Caco-2 (cell line): ENCODE data around the gene C2orf69. TPM values are rescaled to one million over a fixed set of nuclear protein-coding genes. Genes with fewer than 3 reads are reported as not detected.

Experiments
- BruUV-seq: library from RNA; stranded (reverse); fragments of 400-500 nt; replicated peaks from 2 replicates; lab custom pipeline; 2021; lab: Mats Ljungman, UMichigan
- CTCF ChIA-PET: fragments of 300-600 bp; sonication (Branson Sonifier 250); formaldehyde crosslinking; loops from one replicate; lab custom pipeline; 2022; ENCODE audit warnings: antibody characterized with exemption; lab: Charles Lee
- POLR2A ChIA-PET: fragments of 300-600 bp; sonication (Branson Sonifier 250); formaldehyde crosslinking; loops from one replicate; lab custom pipeline; 2022; ENCODE audit warnings: antibody characterized with exemption; lab: Charles Lee
- DNase-seq, 2 experiments: peaks; one replicate each; pipeline versions ENCODE4 v3.0.0 to v3.0.0-alpha.2; 2020 to 2022
- H3K27me3 ChIP-seq: replicated peaks from 2 replicates; pipeline ENCODE4 v1.6.0; 2011; ENCODE audit warnings: low read length; ENCODE audit not compliant: control insufficient read depth, insufficient read depth
- H3K36me3 ChIP-seq: 2 replicates; pipeline ENCODE4 v1.5.1; 2011; ENCODE audit warnings: low read length; ENCODE audit not compliant: control insufficient read depth, insufficient read depth
- H3K4me1 ChIP-seq: fragments of 250-450 bp; sonication (Bioruptor Pico); 2 replicates; pipeline ENCODE4 v1.5.1; 2020; ENCODE audit warnings: mild to moderate bottlenecking
- H3K4me3 ChIP-seq: 2 replicates; pipeline ENCODE4 v1.5.1; 2011; ENCODE audit warnings: low read depth, mild to moderate bottlenecking, control low read depth, low read length
- H3K9me3 ChIP-seq: fragments of 250-450 bp; sonication (Bioruptor Pico); 2 replicates; pipeline ENCODE4 v1.5.1; 2020; ENCODE audit warnings: mild to moderate bottlenecking, moderate library complexity
- H3K27ac Mint-ChIP-seq: one replicate; pipeline ENCODE4 v1.8.0; 2022; ENCODE audit warnings: mixed read lengths; ENCODE audit not compliant: unreplicated experiment
- H3K27me3 Mint-ChIP-seq: one replicate; pipeline ENCODE4 v1.8.0; 2022; ENCODE audit warnings: mixed read lengths; ENCODE audit not compliant: insufficient read depth, unreplicated experiment
- H3K36me3 Mint-ChIP-seq: one replicate; pipeline ENCODE4 v1.8.0; 2022; ENCODE audit warnings: mild to moderate bottlenecking, mixed read lengths; ENCODE audit not compliant: insufficient read depth, unreplicated experiment
- H3K4me1 Mint-ChIP-seq: one replicate; pipeline ENCODE4 v1.8.0; 2022; ENCODE audit warnings: low read depth, mixed read lengths; ENCODE audit not compliant: unreplicated experiment
- H3K4me3 Mint-ChIP-seq: one replicate; pipeline ENCODE4 v1.8.0; 2022; ENCODE audit warnings: mild to moderate bottlenecking, moderate library complexity, mixed read lengths; ENCODE audit not compliant: unreplicated experiment
- H3K9me3 Mint-ChIP-seq: one replicate; pipeline ENCODE4 v1.8.0; 2022; ENCODE audit warnings: mixed read lengths; ENCODE audit not compliant: unreplicated experiment
- intact Hi-C: fragments of 100-400 bp; cut with micrococcal nuclease; formaldehyde crosslinking; loops from one replicate; pipeline ENCODE4 v1.10.0; 2022; ENCODE audit not compliant: unreplicated experiment
- total RNA-seq: library from RNA; stranded (reverse); gene quantifications from 2 replicates; pipeline ENCODE4 v1.2.3, GENCODE V29; 2022
- TF ChIP-seq, protein P1 (sequence below), 2 experiments: fragments of 200-600 bp in 1 of 2; IDR thresholded peaks; 1 replicate in 1 of 2; 2 replicates in 1 of 2; pipeline versions ENCODE4 v1.5.1 to v1.8.0; 2011 to 2022; ENCODE audit warnings: antibody characterized with exemption in 1 of 2, control low read depth in 1 of 2, inconsistent platforms in 1 of 2, low read depth in 1 of 2, low read length in 1 of 2, mild to moderate bottlenecking in 1 of 2, moderate library complexity in 1 of 2; ENCODE audit not compliant: insufficient read depth in 1 of 2, severe bottlenecking in 1 of 2, unreplicated experiment in 1 of 2

C2orf69 gene
- total RNA-seq, 1 experiment from 2014 or later: 17.1 TPM

DNA sequence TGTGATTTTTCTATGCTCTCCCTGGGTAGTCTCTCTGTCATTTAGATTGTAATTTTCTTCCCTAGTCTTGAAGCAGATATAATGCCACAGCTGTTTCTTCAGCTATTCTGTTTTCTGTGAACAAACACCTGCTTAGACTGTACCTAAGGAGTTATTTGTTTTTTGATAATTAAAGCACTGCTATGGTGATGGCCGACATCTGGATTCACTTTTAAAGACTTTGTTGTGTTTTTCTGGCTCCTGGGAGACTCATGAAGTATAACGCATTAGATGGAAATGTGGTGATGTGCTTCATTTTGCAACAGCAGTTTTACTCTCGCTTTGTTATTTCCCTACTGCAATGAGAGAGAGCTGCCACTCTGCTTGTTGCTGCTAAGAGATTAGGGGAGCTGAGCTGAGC, 15.7 kb upstream of the C2orf69 start:
- intact Hi-C loops: no loop called here
- ChIA-PET CTCF (no interaction called here), POLR2A (no interaction called here)
- H3K9me3 ChIP-seq: no peaks in the 10 kb centered on the region
- no peaks in the 10 kb centered on the region for H3K4me1 ChIP-seq
- Mint-ChIP-seq H3K4me1 (no peaks in the 10 kb centered on the region), H3K36me3 (no peaks in the 10 kb centered on the region), H3K9me3 (no peaks in the 10 kb centered on the region), H3K27me3 (no peaks in the 10 kb centered on the region), H3K27ac (no peak overlapping the region), H3K4me3 (no peak overlapping the region)
- TF ChIP-seq, protein P1, sequence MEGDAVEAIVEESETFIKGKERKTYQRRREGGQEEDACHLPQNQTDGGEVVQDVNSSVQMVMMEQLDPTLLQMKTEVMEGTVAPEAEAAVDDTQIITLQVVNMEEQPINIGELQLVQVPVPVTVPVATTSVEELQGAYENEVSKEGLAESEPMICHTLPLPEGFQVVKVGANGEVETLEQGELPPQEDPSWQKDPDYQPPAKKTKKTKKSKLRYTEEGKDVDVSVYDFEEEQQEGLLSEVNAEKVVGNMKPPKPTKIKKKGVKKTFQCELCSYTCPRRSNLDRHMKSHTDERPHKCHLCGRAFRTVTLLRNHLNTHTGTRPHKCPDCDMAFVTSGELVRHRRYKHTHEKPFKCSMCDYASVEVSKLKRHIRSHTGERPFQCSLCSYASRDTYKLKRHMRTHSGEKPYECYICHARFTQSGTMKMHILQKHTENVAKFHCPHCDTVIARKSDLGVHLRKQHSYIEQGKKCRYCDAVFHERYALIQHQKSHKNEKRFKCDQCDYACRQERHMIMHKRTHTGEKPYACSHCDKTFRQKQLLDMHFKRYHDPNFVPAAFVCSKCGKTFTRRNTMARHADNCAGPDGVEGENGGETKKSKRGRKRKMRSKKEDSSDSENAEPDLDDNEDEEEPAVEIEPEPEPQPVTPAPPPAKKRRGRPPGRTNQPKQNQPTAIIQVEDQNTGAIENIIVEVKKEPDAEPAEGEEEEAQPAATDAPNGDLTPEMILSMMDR (IDR thresholded peaks at IDR 0.05; ENCODE audit: insufficient read depth in 1 of 2, low read depth in 1 of 2, low read length in 1 of 2, severe bottlenecking in 1 of 2, unreplicated experiment in 1 of 2): no peak
- BruUV-seq: no TSS peak
- H3K4me3 ChIP-seq: no peak overlapping the region
- DNase-seq: no peak
- H3K27me3 ChIP-seq: no peaks in the 10 kb centered on the region
- H3K36me3 ChIP-seq: no peaks in the 10 kb centered on the region

DNA sequence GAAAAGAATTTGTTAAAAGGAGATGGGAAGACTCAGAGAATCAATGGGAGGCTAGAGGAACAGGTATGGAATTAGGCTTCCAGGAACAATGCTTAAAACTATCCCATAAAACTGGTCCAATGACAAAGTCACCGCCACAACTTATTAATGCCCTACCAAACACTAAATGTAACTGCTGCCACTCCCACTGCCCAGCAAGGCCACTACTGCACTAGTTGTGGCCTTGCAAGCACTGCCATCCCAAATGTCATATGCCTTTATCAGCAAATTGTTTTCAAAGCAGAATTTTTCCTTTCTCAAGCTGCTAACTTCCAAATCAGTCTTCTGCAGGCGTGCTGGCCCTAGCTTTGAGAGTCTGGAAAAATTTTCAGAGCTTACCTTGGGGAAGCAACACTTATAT, 14.5 kb upstream of the C2orf69 start:
- Mint-ChIP-seq H3K4me3 (no peak overlapping the region), H3K27ac (no peak overlapping the region), H3K27me3 (no peaks in the 10 kb centered on the region), H3K36me3 (no peaks in the 10 kb centered on the region), H3K4me1 (no peaks in the 10 kb centered on the region), H3K9me3 (no peaks in the 10 kb centered on the region)
- Histone ChIP-seq H3K9me3 (no peaks in the 10 kb centered on the region), H3K27me3 (no peaks in the 10 kb centered on the region), H3K4me1 (no peaks in the 10 kb centered on the region), H3K4me3 (no peak overlapping the region), H3K36me3 (no peaks in the 10 kb centered on the region)
- no peak for DNase-seq
- POLR2A ChIA-PET: no interaction called here
- intact Hi-C loops: loop anchor here (1.0 kb wide), 1 partner anchor 46 kb away; no protein-coding TSS in a partner anchor
- BruUV-seq: no TSS peak
- CTCF ChIA-PET: no interaction called here
- TF ChIP-seq, protein P1 (IDR thresholded peaks at IDR 0.05; ENCODE audit: insufficient read depth in 1 of 2, low read depth in 1 of 2, low read length in 1 of 2, severe bottlenecking in 1 of 2, unreplicated experiment in 1 of 2): no peak

- Mint-ChIP-seq H3K27ac (no peak overlapping the region), H3K4me3 (no peak overlapping the region), H3K36me3 (no peaks in the 10 kb centered on the region), H3K9me3 (no peaks in the 10 kb centered on the region), H3K4me1 (no peaks in the 10 kb centered on the region), H3K27me3 (no peaks in the 10 kb centered on the region)
- Histone ChIP-seq H3K4me1 (no peaks in the 10 kb centered on the region), H3K36me3 (no peaks in the 10 kb centered on the region), H3K4me3 (no peak overlapping the region), H3K9me3 (no peaks in the 10 kb centered on the region), H3K27me3 (no peaks in the 10 kb centered on the region)
- BruUV-seq: no TSS peak
- DNase-seq: no peak
- TF ChIP-seq, protein P1 (IDR thresholded peaks at IDR 0.05; ENCODE audit: insufficient read depth in 1 of 2, low read depth in 1 of 2, low read length in 1 of 2, severe bottlenecking in 1 of 2, unreplicated experiment in 1 of 2): no peak
- CTCF ChIA-PET: no interaction called here
- POLR2A ChIA-PET: no interaction called here
- intact Hi-C loops: no loop called here
Measured at GRCh38 chr2:199901942-199902341, 9.2 kb upstream of the C2orf69 start.
